ENCODE data around the gene NSUN6.

GRCh38 chr10:18635995-18636394 lies 15.4 kb downstream of the NSUN6 start:
- TF ChIP-seq POLR2A (IDR thresholded peaks at IDR 0.05), result no peak
- TF ChIP-seq CTCF (IDR thresholded peaks at IDR 0.05), result no peak
- TF ChIP-seq POLR2AphosphoS5 (IDR thresholded peaks at IDR 0.05), result no peak
- no peak for TF ChIP-seq EP300 (IDR thresholded peaks at IDR 0.05)
